ENCODE results near the gene NCOA4.
"Not testable (repeated sequence)": the region's sequence is repeated elsewhere in the genome, so short reads cannot be mapped to it uniquely, and the experiment has no call there.

NCOA4 gene

DNA sequence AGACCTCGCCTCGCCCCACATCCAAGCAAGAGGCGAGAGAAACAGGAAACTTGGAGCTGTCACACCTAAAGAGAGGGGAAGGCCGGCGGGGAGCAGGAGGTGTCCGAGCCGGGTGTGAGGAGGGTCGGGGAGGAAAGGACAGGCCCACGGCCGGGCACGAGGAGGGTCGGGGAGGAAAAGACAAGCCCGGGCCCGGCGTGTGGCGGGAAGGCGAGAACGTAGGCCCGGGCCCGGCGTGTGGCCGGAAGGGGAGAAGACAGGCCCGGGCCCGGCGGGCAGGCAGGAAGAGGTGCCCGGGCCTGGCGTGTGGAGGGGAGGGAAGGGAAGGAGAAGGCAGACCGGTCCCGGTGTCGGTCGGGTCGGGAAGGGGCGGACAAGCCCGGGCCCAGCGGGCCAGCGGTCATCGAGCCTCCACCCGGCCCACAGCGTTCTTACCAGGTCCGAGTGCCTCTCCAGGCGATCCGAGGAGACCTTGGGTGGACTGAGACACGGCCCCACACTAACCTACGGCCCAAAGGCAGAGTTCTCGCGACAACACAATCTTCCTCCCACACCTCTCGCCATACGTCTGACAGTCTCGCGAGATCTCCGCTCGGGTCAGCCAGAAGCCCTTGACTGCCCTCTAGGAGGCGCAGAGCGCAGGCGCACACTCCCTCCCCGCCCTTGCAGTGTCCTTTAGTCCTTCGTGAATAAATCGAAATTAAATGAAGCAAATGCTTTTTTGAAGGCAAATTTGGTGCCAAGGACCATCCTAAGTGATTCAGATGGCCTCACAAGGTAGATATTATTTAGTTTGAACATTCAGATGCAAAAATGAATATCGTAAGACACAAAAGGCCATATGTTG, at the start of gene NCOA4:
Gene NCOA4, minus strand, starts transcription at position 533 of the 847 bp plus-strand sequence. CDS start 13,943 bp downstream, outside the sequence.
- peak; percentile 92 for DNase-seq

DNA sequence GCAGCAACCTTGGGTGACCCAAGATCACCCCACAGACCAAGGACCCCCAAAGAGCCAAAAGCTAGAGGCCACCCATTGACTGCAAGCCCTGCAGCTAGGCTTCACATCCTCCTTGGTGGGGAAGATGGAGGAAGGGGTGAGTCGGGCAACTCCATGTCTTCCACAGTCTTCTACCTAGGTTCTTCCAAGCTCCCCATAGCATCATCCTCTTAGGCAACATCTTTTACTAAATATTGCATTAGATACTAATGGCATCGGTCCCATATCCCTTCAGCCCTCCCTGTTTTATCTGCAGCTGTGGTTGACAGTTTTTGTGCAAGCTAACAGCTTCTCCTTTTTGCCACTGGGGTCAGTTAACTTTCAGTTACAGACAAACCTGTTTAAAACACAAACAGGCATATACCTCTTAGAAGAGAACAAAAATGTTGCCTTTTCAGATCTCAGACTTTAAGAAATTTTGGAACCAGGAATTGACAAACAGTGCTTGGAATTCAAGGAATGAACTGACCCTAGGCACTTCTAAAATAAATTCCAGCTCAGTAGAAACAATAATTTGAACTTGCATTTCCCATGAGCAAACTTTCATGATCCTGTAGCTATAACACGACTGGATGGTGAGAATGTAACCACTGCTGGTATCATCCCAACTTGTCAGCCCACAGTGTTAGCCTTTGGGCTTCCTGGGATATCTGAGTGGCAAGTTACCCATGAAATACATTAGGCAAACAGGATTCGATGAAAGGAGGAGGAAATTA, 49.6 kb upstream of the NCOA4 start:
- DNase-seq = peak; percentile 56

DNA sequence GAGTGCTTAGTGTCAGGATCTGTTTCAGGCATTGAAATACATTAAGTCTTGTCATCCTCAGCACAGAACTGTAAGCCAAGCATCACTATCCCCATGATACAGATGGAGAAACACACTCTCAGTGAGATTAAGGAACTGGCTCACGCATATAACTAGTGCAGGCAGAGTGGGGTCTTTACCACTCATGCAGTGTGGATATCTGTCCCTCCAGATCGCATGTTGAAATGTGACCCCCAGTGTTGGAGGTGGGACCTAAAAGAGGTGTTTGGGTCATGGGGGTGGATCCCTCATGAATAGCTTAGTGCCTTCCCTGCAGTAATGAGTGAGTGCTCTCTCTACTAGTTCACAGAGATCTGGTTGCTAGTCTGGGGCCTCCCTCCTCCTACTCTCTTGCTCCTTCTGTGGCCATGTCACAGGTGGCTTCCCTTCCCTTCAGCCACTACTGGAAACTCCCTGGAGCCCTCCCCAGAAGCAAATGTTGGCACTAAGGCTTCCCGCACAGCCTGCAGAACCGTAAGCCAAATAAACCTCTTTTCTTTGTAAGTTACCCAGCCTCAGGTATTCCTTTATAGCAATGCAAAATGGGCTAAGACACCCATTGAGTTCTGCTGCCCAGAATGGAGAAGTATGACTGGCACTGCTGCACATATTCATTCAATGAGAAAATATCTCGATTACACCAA, 47.4 kb upstream of the NCOA4 start:
- no peak for DNase-seq

DNA sequence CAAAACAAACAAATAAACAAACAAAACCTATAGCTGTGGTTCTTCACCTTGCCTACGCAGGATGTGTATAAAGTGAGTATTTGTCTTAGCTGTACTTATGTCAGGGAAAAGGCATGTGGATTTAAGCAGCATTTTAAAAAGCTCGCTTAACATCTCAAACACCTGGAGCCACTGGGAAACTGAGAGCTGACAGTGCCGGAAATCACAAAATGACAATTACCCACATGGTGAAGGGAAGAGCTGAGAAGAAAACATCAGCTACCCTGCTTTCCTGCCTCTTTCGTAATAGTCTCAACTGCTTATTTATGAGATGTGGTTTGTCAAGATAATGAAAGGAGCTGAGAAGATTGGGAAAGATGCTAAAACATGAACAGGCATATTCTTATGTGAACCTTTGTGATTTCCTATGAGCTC, 46.7 kb upstream of the NCOA4 start:
- no peak for DNase-seq

DNA sequence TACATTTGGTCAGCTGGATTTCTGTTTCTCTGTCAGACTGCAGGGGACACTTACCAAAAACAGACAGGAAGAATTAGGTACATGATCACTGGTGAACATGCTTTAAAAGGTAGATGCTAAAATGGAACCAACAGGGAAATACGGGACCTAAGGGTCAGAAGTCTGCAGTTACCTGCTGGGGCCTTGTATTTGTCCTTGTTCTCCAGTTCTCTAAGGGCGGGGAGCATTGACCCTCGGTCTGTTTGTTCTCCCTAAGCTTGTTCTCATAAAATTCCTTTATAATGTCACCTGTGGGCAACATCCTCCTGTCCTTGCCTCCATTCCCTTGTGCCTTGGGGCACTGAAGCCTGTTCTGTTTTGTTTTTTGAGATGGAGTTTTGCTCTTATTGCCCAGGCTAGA, 45.4 kb upstream of the NCOA4 start:
- DNase-seq = no peak

DNA sequence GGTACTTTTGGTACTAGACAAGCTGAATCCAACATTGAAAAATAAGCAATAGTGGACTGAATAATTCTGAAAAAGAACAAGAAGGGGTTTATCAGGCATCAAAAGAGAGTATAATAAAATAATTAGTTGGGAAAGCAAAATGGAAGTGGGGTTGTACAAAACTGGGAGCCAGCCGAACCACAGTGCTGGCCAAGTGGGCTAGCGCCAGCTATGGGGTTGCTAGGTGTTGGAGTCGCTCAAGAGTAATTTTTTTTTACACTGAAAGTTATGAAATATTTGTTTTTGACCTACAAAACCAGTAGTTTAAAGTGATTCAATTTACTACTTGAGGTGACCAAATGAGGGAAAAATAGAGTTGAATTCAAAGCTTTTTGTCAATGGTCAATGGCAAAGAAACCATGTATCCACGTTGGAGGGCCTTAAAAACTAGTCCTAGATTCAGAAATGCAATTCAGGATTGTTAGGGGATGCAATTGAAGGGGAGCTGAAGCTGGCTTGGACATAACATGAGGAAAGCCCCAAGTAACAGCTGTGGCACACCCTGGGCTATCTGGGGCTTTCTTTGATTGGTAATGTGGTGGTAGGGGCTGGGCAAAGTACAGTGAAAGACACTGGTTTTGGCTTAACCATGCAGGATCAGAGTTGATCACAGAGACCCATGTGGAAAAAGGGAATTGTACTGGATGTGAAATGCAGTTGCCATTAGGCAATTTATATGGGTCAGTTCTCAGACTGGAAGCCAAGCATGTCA, 43.9 kb upstream of the NCOA4 start:
- no peak for DNase-seq

DNA sequence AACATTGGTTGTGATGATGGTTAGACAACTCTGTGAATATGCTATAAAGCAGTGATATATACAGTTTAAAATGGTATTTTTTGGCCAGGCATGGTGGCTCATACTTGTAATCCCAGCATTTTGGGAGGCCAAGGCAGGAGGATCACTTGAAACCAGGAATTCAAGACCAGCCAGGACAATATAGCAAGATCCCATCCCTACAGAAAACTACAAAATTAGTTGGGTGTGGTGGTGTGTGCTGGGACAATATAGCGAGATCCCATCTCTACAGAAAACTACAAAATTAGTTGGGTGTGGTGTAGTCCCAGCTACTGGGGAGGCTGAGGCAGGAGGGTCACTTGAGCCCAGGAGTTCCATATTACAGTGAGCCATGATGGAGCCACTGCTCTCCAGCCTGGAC, 43.1 kb upstream of the NCOA4 start:
- DNase-seq = no peak

DNA sequence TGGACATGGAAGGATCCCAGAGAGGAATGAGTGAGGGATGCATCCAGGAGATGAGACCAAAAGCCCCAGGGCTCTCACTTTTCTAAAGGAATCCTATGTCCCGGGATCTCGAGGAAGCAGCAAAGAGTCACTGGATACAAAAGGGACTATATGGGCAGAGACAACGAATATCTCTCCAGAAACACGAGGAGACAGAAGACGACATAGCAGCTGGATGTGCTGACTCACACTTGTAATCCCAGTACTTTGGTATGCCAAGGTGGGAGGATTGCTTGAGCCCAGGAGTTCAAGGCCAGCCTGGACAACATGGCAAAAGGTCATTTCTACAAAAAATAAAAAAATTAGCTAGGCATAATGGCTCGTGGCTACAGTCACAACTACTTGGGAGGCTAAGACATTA, 40.3 kb upstream of the NCOA4 start:
- no peak for DNase-seq

DNA sequence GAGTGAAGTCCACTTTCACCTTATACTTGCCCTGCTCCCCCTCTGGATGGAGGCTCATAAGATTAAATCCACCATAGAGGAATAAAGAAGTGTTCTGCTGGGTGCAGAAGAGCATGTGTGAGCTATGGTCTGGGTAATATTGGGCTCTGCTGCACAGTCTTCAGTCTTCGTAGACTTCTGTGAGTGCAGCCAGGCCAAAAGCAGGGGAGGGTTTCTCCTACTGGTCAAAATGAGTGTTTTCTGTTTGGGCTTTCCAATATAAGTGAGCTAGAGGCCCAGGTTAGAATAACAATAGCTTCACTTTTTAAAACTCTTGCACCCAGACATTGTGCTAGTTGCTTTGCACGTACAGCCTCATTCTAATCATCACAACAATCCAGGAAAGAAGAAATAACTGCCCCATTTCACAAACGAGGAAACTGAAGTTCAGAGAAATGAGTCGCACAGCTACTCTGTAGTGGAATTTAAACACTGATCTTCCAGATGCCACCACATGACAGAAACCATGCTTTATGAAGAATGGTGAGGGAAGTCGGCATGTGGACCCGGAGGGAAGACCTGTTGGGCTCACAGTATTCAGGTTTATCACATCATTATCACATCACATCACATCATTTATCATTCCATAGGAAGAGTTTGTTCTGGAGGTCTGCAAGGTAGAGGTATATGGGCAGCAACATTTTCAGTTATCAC, 39.5 kb upstream of the NCOA4 start:
- no peak for DNase-seq

DNA sequence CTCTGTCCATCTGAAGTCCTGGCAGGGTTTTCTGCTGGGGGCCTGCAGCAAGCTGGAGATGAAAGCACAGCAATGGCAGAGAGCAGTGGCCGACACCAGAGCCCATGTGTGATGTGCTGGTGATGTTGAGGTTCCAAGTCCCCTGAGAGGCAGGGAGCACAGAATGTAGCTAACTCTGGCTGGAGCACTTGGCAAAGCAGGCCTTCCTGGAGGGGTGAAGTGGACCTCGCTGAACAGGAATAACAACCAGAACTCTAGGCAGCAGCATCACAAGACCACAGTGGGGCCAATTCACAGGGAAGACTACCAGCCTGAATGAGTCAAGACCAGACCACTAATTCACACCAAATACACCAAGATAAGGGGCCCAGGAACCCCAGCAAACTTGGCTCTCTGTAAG, 38.5 kb upstream of the NCOA4 start:
- DNase-seq = no peak

DNA sequence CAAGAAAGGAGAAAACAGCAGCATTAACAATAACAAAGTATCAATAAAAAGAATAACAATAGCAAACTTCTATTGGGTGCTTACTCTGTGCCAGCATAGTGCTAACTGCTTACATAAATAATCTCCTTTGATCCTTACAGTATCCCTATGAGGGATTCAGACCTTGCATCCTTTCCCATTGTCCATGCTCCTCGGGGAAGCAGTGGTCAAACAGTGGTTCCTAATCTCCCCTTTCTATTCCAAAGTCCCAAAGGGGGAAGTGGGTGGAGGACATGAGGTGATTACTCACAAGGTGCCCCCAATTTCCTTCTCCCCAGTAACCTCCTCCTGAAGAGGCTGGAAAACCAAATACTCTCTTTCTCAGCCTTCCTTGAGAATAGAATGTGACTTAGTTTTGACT, 37.7 kb upstream of the NCOA4 start:
- no peak for DNase-seq

DNA sequence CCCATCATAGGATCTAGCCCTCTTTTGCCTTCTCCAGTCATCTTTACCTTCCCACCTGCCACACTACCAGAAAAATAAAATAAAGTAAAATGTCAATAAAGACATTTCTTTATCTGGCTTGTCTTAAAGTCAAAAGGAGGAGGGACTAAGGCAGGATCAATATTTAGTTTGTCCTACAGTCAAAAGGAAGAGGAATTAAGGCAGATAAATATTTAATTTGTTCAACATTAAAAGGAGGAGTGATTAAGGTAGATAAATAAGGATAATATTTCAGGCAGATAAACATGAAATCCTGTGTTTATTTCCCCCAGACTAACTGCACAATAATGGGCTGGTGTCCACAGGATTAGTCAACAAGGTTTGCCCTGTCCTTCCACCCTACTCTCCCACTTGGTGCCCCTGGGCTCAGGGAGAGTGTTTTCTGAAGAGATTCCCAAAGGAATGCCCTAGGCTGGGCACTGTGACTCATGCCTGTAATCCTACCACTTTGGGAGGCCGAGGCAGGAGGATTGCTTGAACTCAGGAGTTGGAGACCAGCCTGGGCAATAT, 33.9 kb upstream of the NCOA4 start:
- no peak for DNase-seq

DNA sequence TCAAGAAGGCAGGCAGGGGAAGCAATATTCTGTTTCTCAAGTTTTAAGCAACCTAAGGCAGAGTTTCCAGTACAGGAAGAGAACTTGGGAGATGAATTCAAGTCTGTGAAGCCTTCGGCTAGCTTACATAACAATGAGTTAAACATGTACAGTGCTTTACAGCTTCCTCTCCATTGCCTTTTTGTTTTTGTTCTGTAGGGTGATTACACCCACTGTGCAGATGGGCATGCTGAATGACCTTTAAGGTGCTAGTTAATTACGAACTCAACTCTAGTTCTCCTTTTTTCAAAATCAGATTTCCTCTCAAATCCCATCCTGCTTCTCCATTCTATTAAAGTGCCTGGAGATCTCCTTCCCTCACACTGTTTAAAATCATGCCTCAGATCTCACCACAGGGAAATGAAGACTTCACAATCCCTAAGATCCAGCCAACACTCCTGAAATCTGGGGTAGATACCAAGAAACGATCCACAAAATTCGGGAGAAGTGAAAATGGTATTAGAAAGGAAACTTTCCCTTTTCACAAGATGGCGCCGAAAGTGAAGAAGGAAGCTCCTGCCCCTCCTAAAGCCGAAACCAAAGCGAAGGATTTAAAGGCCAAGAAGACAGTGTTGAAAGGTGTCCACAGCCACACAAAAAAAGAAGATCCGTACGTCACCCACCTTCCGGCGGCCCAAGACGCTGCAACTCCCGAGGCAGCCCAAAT, 32.5 kb upstream of the NCOA4 start:
- no peak for DNase-seq

DNA sequence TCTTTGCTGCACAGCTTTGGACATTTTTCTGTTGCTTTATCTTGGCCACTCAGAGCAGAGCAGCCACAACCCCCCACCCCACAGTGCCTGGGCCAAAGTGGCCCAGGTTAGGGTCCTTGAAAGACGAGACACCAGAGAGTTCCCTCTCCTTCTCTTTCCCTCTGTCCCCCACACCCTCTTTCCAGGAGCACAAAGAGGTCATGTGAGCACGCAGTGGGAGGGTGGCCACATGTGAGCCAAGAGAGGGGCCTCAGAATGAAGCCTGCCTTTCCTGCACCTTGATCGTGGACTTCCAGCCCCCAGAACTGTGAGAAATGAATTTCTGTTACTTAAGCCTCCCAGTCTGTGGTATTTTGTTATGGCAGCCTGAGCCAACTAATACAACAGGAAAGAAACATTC, 30.3 kb upstream of the NCOA4 start:
- DNase-seq = no peak

DNA sequence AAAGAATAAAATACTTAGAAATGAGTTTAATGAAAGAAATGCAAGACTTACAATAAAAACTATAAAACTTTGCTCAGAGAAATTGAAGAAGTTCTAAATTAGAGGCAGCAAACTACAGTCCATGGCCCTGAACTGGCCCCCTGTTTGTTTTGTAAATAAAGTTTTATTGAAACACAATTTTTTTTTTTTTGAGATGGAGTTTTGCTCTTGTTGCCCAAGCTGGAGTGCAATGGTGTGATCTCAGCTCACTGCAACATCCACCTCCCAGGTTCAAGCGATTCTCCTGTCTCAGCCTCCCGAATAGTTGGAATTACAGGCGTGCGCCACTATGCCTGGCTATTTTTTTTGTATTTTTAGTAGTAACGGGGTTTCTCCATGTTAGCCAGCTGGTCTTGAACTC, 27.5 kb upstream of the NCOA4 start:
- DNase-seq = not testable (repeated sequence)

DNA sequence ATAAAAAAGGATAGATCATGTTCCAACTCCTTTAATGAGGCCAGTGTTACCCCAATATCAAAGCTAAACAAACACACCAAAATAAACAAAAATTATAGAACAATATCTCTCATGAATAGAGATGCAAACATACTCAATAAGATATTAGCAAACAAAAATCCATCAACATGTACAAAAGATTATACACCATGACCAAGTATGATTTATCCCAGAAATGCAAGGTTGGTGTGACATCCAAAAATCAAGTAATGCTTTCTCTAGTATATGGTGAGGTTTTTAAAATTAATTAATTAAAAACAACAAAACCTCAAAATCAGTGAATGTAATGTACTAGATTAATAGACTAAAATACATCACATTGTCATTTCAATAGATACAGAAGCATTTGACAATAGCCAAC, 26.6 kb upstream of the NCOA4 start:
- DNase-seq = no peak

DNA sequence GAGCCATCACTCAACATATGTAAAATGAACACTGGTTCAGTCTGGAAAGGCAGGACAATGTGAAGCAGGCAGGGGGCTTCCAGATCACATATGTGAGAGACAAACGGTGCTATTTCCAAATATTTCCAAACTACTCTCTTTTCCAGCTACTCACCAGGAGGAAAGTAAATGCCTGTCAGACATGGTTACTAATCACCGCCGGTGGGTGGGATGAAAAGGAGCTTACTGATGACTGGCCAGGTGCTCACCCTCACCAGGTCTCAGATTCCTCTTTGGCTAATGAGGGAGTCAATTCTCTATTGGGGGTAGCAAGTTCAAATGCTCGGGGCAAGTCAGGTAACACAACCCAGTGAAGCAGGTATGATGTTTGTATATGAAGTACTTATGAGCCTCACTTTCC, 25.3 kb upstream of the NCOA4 start:
- DNase-seq = no peak

DNA sequence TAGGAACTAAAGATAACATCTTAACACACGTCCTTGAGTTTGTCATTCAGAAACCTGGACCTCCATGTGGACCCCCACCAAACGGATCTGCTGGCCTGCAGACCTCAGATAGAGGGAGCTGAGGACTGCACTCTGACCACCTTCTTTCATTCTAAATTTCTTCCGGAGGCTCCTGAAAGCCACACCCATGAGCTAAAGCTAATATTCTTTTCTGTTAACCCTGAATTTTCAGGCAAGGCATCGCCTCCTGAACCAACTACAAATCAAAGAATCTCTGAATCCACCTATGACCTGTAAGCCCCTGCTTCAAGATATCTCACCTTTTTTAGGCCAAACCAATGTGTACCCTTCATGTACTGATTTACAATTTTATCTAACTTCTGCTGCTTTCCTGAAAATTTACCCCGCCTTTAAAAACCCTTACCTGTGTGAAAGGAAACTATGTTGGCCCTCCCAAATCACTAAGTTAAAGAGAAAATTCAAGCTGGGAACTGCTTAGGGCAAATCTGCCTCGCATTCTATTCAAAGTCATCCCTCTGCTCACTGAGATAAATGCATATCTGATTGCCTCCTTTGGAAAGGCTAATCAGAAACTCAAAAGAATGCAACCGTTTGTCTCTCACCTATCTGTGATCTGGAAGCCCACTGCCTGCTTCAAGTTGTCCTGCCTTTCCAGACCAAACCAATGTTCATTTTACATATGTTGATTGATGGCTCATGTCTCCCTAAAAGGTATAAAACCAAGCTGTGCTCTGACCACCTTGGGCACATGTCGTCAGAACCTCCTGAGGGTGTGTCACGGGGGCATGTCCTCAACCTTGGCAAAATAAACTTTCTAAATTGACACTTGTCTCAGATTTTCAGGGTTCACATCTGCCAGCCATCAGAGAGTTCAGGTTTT, 23.4 kb upstream of the NCOA4 start:
- DNase-seq = no peak

DNA sequence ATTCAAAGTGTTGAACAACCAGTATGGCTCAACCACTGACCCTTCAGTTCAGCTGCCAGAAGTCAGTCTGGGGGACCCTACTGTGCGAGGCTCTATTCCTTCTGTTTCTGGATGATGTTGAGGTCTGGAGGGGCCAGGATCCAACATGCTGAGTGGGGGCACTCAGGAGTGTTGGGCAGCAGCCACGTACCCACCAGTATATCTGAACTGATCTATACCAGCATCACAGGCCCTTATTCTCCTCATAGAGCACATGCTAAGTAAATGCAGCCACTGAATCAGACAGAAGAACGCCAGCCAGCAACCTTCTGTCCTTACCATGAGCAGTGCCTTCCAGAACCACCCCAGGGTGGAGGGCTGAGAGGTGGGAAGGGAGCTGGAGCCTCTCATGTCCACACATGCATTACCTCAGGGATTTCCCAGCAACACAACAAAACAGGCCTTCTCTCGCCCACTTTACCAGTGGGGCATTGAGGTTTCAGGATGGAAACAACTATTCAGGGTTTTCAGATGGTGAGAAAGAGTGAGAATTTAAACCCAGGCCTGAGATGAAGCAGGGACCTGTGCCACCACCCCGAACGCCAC, 22.5 kb upstream of the NCOA4 start:
- DNase-seq = no peak
